ENCODE data around the gene MRPL54. TPM values are rescaled to one million over a fixed set of nuclear protein-coding genes. Genes with fewer than 3 reads are reported as not detected.

The MRPL54 gene
- total RNA-seq (2022): 46.4 and 54.5 TPM in 2 replicates
- Bru-seq, nascent RNA: percentile 55 among the genes with signal in this experiment
- percentile 53 among the genes with signal in this experiment for BruChase-seq, experiment 1, labeled RNA remaining after a 2-hour chase
- percentile 73 among the genes with signal in this experiment for BruChase-seq, experiment 2, labeled RNA remaining after a 6-hour chase
- long read RNA-seq, transcript MRPL54-201 (3 exons, 626 nt): major isoform, 15 of 16 reads
- long read RNA-seq, partial matches to known transcripts: 0 of 16 reads
- long read RNA-seq, other reads (novel, unspliced or antisense): 1 of 16 reads

DNA sequence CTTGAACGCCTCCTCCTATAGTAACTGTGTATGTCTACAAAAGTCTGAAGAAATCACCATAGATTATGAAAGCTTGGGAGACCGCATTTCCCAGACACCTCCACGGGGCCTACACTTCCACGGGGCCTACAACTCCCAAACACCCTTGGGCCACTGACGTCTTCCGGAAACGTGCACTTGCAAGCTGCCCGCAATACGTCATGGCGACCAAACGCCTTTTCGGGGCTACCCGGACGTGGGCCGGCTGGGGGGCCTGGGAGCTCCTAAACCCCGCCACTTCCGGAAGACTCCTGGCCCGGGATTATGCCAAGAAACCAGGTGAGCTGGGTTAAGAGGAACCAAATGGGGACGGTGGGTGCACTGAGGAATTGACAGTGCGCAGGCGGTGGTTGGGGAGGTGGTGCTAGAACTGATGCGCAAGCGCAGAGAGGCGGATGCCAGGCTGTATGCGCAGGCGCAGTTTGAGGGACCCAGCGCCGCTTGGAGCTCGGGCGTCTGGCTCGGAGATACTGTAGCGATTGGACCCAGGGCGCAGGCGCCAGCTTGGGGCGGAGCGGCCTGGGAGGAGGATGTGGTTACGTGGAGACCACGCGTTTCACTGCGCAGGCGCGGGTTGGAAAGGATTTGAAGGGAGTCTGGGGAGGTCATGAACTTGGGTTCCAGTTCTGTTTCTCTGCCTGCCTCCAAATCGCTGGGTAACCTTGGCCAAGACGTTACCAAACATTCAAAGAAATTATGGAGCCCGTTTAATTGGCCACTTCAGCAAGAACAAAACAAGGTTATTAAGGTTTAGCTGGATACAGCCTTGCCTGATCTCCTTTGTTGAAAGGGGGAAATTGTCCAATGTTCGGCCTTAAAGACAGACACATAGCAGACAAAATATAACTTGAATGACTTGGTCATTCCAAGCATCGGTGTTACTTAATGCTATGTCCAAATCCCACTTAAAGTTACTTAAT lies at the start of gene MRPL54:
Gene MRPL54 (plus strand): TSS at position 182 of the 959 bp plus-strand sequence. CDS start 19 bp downstream, at position 201.
- no peaks in the 10 kb centered on the region for H3K9me3 ChIP-seq

GRCh38 chr19:3716147-3716668 lies 46.3 kb upstream of the MRPL54 start:
- Mint-ChIP-seq H3K9me3 (ENCODE audit: unreplicated experiment) (no peaks in the 10 kb centered on the region), H3K27ac (ENCODE audit: unreplicated experiment) (no peak overlapping the region), H3K36me3 (ENCODE audit: insufficient read depth, unreplicated experiment) (peaks cover 14% of the 10 kb centered on the region), H3K4me1 (ENCODE audit: low read depth, unreplicated experiment) (peaks cover 8% of the 10 kb centered on the region), H3K4me3 (ENCODE audit: unreplicated experiment) (no peak overlapping the region), H3K27me3 (ENCODE audit: insufficient read depth, unreplicated experiment) (no peaks in the 10 kb centered on the region)
- DNase-seq: no peak
- Histone ChIP-seq H3K9me3 (no peaks in the 10 kb centered on the region), H3K36me3 (ENCODE audit: control insufficient read depth, insufficient read depth, low read length) (no peaks in the 10 kb centered on the region), H3K4me3 (ENCODE audit: low read depth, low read length) (no peak overlapping the region), H3K4me1 (peaks cover 42% of the 10 kb centered on the region), H3K27me3 (replicated peaks; ENCODE audit: control insufficient read depth, insufficient read depth, low read length) (no peaks in the 10 kb centered on the region)
- intact Hi-C loops (cut with micrococcal nuclease; ENCODE audit: unreplicated experiment): no loop called here
- ChIA-PET CTCF (no interaction called here), POLR2A (no interaction called here)
- TF ChIP-seq, protein P1, sequence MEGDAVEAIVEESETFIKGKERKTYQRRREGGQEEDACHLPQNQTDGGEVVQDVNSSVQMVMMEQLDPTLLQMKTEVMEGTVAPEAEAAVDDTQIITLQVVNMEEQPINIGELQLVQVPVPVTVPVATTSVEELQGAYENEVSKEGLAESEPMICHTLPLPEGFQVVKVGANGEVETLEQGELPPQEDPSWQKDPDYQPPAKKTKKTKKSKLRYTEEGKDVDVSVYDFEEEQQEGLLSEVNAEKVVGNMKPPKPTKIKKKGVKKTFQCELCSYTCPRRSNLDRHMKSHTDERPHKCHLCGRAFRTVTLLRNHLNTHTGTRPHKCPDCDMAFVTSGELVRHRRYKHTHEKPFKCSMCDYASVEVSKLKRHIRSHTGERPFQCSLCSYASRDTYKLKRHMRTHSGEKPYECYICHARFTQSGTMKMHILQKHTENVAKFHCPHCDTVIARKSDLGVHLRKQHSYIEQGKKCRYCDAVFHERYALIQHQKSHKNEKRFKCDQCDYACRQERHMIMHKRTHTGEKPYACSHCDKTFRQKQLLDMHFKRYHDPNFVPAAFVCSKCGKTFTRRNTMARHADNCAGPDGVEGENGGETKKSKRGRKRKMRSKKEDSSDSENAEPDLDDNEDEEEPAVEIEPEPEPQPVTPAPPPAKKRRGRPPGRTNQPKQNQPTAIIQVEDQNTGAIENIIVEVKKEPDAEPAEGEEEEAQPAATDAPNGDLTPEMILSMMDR (IDR thresholded peaks at IDR 0.05; ENCODE audit: insufficient read depth in 1 of 2, low read depth in 1 of 2, low read length in 1 of 2, severe bottlenecking in 1 of 2, unreplicated experiment in 1 of 2): no peak
- no TSS peak for BruUV-seq (replicated peaks)

More for the DNA sequence above, at the start of gene MRPL54:
- TF ChIP-seq, protein P1 (IDR thresholded peaks at IDR 0.05; ENCODE audit: insufficient read depth in 1 of 2, low read depth in 1 of 2, low read length in 1 of 2, severe bottlenecking in 1 of 2, unreplicated experiment in 1 of 2): no peak
- peaks cover 5% of the 10 kb centered on the region for H3K36me3 ChIP-seq (ENCODE audit: control insufficient read depth, insufficient read depth, low read length)
- Mint-ChIP-seq H3K36me3 (ENCODE audit: insufficient read depth, unreplicated experiment) (peaks cover 30% of the 10 kb centered on the region), H3K4me1 (ENCODE audit: low read depth, unreplicated experiment) (peaks cover 8% of the 10 kb centered on the region), H3K4me3 (ENCODE audit: unreplicated experiment) (peak within 1 kb of the TSS; percentile 96), H3K9me3 (ENCODE audit: unreplicated experiment) (no peaks in the 10 kb centered on the region), H3K27ac (ENCODE audit: unreplicated experiment) (peak within 1 kb of the TSS; percentile 99), H3K27me3 (ENCODE audit: insufficient read depth, unreplicated experiment) (no peaks in the 10 kb centered on the region)
- intact Hi-C loops (cut with micrococcal nuclease; ENCODE audit: unreplicated experiment): loop anchor here (2.0 kb wide), 1 partner anchor 42 kb away; no protein-coding TSS in a partner anchor
- peaks cover 4% of the 10 kb centered on the region for H3K4me1 ChIP-seq
- TSS peak; percentile 97 for BruUV-seq (replicated peaks)
- H3K27me3 ChIP-seq (replicated peaks; ENCODE audit: control insufficient read depth, insufficient read depth, low read length): no peaks in the 10 kb centered on the region
- CTCF ChIA-PET: interaction anchor here (0.6 to 1.5 kb wide), 11 partner anchors 9 to 458 kb away, joined by 3 to 5 read pairs (median 4); no protein-coding TSS in a partner anchor
- peak; percentile 98 for DNase-seq
- peak within 1 kb of the TSS; percentile 68 for H3K4me3 ChIP-seq (ENCODE audit: low read depth, low read length)
- POLR2A ChIA-PET: interaction anchor here (0.6 to 2.6 kb wide), 13 partner anchors 18 to 303 kb away, joined by 3 to 23 read pairs (median 4); partner anchors contain the start of genes EEF2, PIP5K1C and TJP3

Data from Caco-2 (cell line).